Parathyroid adenoma (tissue), 2 donors: ENCODE data around the gene UGT1A8.
"Not testable (repeated sequence)": the region's sequence is repeated elsewhere in the genome, so short reads cannot be mapped to it uniquely, and the experiment has no call there.

Experiments
- H2AFZ ChIP-seq: fragments of 300-600 bp; sonication (generic); one replicate; pipeline ENCODE4 v1.7.0; 2017; ENCODE audit warnings: antibody characterized with exemption, mild to moderate bottlenecking
- H3K27ac ChIP-seq: fragments of 300-600 bp; sonication (generic); one replicate; pipeline ENCODE4 v1.7.0; 2017
- H3K27me3 ChIP-seq: fragments of 300-600 bp; sonication (generic); one replicate; pipeline ENCODE4 v1.7.0; 2017; ENCODE audit warnings: low read length; ENCODE audit not compliant: control insufficient read depth, insufficient read depth
- H3K36me3 ChIP-seq: fragments of 300-600 bp; sonication (generic); one replicate; pipeline ENCODE4 v1.7.0; 2017; ENCODE audit warnings: low read length; ENCODE audit not compliant: control insufficient read depth, insufficient read depth
- H3K4me1 ChIP-seq: fragments of 300-600 bp; sonication (generic); one replicate; pipeline ENCODE4 v1.7.0; 2017; ENCODE audit warnings: control low read depth
- H3K4me2 ChIP-seq: fragments of 300-600 bp; sonication (generic); one replicate; pipeline ENCODE4 v1.7.0; 2017; ENCODE audit warnings: low read length
- H3K4me3 ChIP-seq: fragments of 300-600 bp; sonication (generic); one replicate; pipeline ENCODE4 v1.7.0; 2017; ENCODE audit warnings: low read depth, low read length
- H3K79me2 ChIP-seq: fragments of 300-600 bp; sonication (generic); one replicate; pipeline ENCODE4 v1.7.0; 2017; ENCODE audit warnings: control low read depth
- H3K9ac ChIP-seq: fragments of 300-600 bp; sonication (generic); one replicate; pipeline ENCODE4 v1.7.0; 2017; ENCODE audit warnings: mild to moderate bottlenecking
- H3K9me3 ChIP-seq: fragments of 300-600 bp; sonication (generic); one replicate; pipeline ENCODE4 v1.7.0; 2017; ENCODE audit warnings: low read length; ENCODE audit not compliant: control insufficient read depth
- CTCF ChIP-seq: fragments of 300-600 bp; sonication (generic); IDR thresholded peaks from one replicate; pipeline ENCODE4 v1.7.0; 2017; ENCODE audit warnings: antibody characterized with exemption, mild to moderate bottlenecking
- donor health status: primary hyperparathyroidism.

The UGT1A8 gene

GRCh38 chr2:233605680-233606079 is 11.8 kb upstream of the UGT1A8 start:
- Histone ChIP-seq H3K36me3 (no peaks in the 10 kb centered on the region), H3K9me3 (no peaks in the 10 kb centered on the region), H3K27ac (no peak overlapping the region), H2AFZ (no peak overlapping the region), H3K4me3 (no peak overlapping the region), H3K27me3 (no peaks in the 10 kb centered on the region), H3K79me2 (no peaks in the 10 kb centered on the region), H3K4me1 (no peaks in the 10 kb centered on the region), H3K9ac (no peak overlapping the region), H3K4me2 (no peak overlapping the region)
- no peak for TF ChIP-seq CTCF

- Histone ChIP-seq H3K4me2 (no peak overlapping the region), H3K79me2 (no peaks in the 10 kb centered on the region), H3K27ac (no peak overlapping the region), H3K36me3 (no peaks in the 10 kb centered on the region), H3K4me3 (no peak overlapping the region), H2AFZ (no peak overlapping the region), H3K9ac (no peak overlapping the region), H3K27me3 (no peaks in the 10 kb centered on the region), H3K4me1 (no peaks in the 10 kb centered on the region), H3K9me3 (no peaks in the 10 kb centered on the region)
- TF ChIP-seq CTCF: no peak
These were observed 6.1 kb upstream of the UGT1A8 start for GRCh38 chr2:233611284-233611683.

GRCh38 chr2:233620204-233620603 is 2.8 kb downstream of the UGT1A8 start:
- H3K27ac ChIP-seq: no peak overlapping the region

GRCh38 chr2:233621863-233622262 is 4.4 kb downstream of the UGT1A8 start:
- not testable (repeated sequence) for H3K9ac ChIP-seq, H3K79me2 ChIP-seq, H3K27me3 ChIP-seq, H3K4me1 ChIP-seq, H2AFZ ChIP-seq, H3K27ac ChIP-seq, H3K4me3 ChIP-seq, H3K4me2 ChIP-seq, H3K36me3 ChIP-seq, H3K9me3 ChIP-seq

More at GRCh38 chr2:233620204-233620603, 2.8 kb downstream of the UGT1A8 start:
- H3K27me3 ChIP-seq: no peaks in the 10 kb centered on the region
- H3K79me2 ChIP-seq: no peaks in the 10 kb centered on the region
- H2AFZ ChIP-seq: no peak overlapping the region
- no peak overlapping the region for H3K4me3 ChIP-seq
- TF ChIP-seq CTCF: no peak
- no peak overlapping the region for H3K4me2 ChIP-seq
- H3K4me1 ChIP-seq: no peaks in the 10 kb centered on the region
- no peak overlapping the region for H3K9ac ChIP-seq
- no peaks in the 10 kb centered on the region for H3K36me3 ChIP-seq
- H3K9me3 ChIP-seq: no peaks in the 10 kb centered on the region

GRCh38 chr2:233627331-233628025 is 10.0 kb downstream of the UGT1A8 start:
- H3K4me1 ChIP-seq: no peaks in the 10 kb centered on the region
- H3K9ac ChIP-seq: no peak overlapping the region
- no peaks in the 10 kb centered on the region for H3K36me3 ChIP-seq
- H3K27me3 ChIP-seq: no peaks in the 10 kb centered on the region
- no peaks in the 10 kb centered on the region for H3K9me3 ChIP-seq
- H3K4me2 ChIP-seq: no peak overlapping the region
- no peak for TF ChIP-seq CTCF
- no peak overlapping the region for H2AFZ ChIP-seq
- no peak overlapping the region for H3K4me3 ChIP-seq
- no peak overlapping the region for H3K27ac ChIP-seq
- H3K79me2 ChIP-seq: no peaks in the 10 kb centered on the region

GRCh38 chr2:233636306-233636705 is 18.9 kb downstream of the UGT1A8 start, which contains the start of gene UGT1A10:
Gene UGT1A10, plus strand, starts transcription at chr2:233636448. Its CDS starts 75 bp downstream, at chr2:233636523.
- H3K79me2 ChIP-seq, H3K27me3 ChIP-seq, H3K4me3 ChIP-seq, H3K4me1 ChIP-seq, H2AFZ ChIP-seq, H3K9ac ChIP-seq, H3K36me3 ChIP-seq, H3K4me2 ChIP-seq, H3K27ac ChIP-seq, H3K9me3 ChIP-seq: not testable (repeated sequence)
